GM04503 (cell line): Measurements from ENCODE around the gene SLC18A2.

Experiments
- DNase-seq: peaks from one replicate; pipeline ENCODE4 v3.0.0-alpha.2; 2012; ENCODE audit warnings: low read depth

Gene SLC18A2

GRCh38 chr10:117237401-117237991 is 3.4 kb upstream of the SLC18A2 start:
- no peak for DNase-seq

- DNase-seq: no peak
Observed at GRCh38 chr10:117239051-117239450, 1.9 kb upstream of the SLC18A2 start.

- no peak for DNase-seq
Observed at GRCh38 chr10:117239721-117240620, 943 bp upstream of the SLC18A2 start.

- no peak for DNase-seq
Observed at GRCh38 chr10:117241541-117242462, 888 bp downstream of the SLC18A2 start.

GRCh38 chr10:117242463-117242832 is 1.5 kb downstream of the SLC18A2 start:
- no peak for DNase-seq

- no peak for DNase-seq
Observed at GRCh38 chr10:117246997-117247671, 6.2 kb downstream of the SLC18A2 start.

- DNase-seq: peak; percentile 12
Observed at GRCh38 chr10:117248750-117249465, 8.0 kb downstream of the SLC18A2 start.

GRCh38 chr10:117249493-117250093 is 8.7 kb downstream of the SLC18A2 start:
- DNase-seq: no peak

GRCh38 chr10:117250411-117250810 is 9.5 kb downstream of the SLC18A2 start:
- DNase-seq: no peak

- no peak for DNase-seq
Observed at GRCh38 chr10:117253908-117254307, 13.0 kb downstream of the SLC18A2 start.

- DNase-seq: no peak
Observed at GRCh38 chr10:117254338-117254737, 13.4 kb downstream of the SLC18A2 start.

- no peak for DNase-seq
Observed at GRCh38 chr10:117254774-117255735, 14.1 kb downstream of the SLC18A2 start.

- DNase-seq: no peak
Observed at GRCh38 chr10:117255835-117256460, 15.0 kb downstream of the SLC18A2 start.

- DNase-seq: no peak
Observed at GRCh38 chr10:117256910-117257309, 16.0 kb downstream of the SLC18A2 start.

GRCh38 chr10:117257721-117258120 is 16.8 kb downstream of the SLC18A2 start:
- DNase-seq: no peak

GRCh38 chr10:117259279-117259678 is 18.4 kb downstream of the SLC18A2 start:
- DNase-seq: no peak

GRCh38 chr10:117260084-117260483 is 19.2 kb downstream of the SLC18A2 start:
- no peak for DNase-seq

GRCh38 chr10:117261501-117261900 is 20.6 kb downstream of the SLC18A2 start:
- DNase-seq: no peak

GRCh38 chr10:117262291-117262902 is 21.5 kb downstream of the SLC18A2 start:
- no peak for DNase-seq
